Vagina (tissue), 2 donors: ENCODE results near the gene WDR54. TPM values are rescaled to one million over a fixed set of nuclear protein-coding genes. Genes with fewer than 3 reads are reported as not detected.
"Not testable (repeated sequence)": the region's sequence is repeated elsewhere in the genome, so short reads cannot be mapped to it uniquely, and the experiment has no call there.

Experiments
- DNase-seq, 2 donors: peaks; one replicate each; pipeline ENCODE4 v3.0.0-alpha.2; 2017; ENCODE audit errors: extremely low spot score in 2 of 2
- H3K27ac ChIP-seq: fragments of 200-600 bp; sonication (generic); one replicate; pipeline ENCODE4 v1.5.1; 2019
- H3K27me3 ChIP-seq: fragments of 200-600 bp; sonication (generic); one replicate; pipeline ENCODE4 v1.5.1; 2019
- H3K36me3 ChIP-seq, 2 donors: fragments of 200-600 bp; sonication (generic); one replicate each; pipeline ENCODE4 v1.5.1; 2017 to 2019
- H3K4me1 ChIP-seq: fragments of 200-600 bp; sonication (generic); one replicate; pipeline ENCODE4 v1.5.1; 2019
- H3K4me3 ChIP-seq, 2 donors: fragments of 200-600 bp; sonication (generic); 1 replicate in 1 of 2; 2 replicates in 1 of 2; pipeline ENCODE4 v1.5.1; 2016 to 2019
- H3K9me3 ChIP-seq: fragments of 200-600 bp; sonication (generic); one replicate; pipeline ENCODE4 v1.5.1; 2019
- CTCF ChIP-seq, 3 experiments: fragments of 450-650 bp in 2 of 3; fragments of 200-600 bp in 1 of 3; sonication (generic) in 1 of 3; IDR thresholded peaks; one replicate each; pipeline ENCODE4 v1.5.1; 2017 to 2019; ENCODE audit warnings: antibody characterized with exemption in 3 of 3, mild to moderate bottlenecking in 2 of 3, moderate library complexity in 2 of 3
- POLR2A ChIP-seq, 2 donors: fragments of 450-650 bp; IDR thresholded peaks; one replicate each; pipeline ENCODE4 v1.6.1; 2017; ENCODE audit warnings: antibody characterized with exemption in 2 of 2, mild to moderate bottlenecking in 2 of 2, moderate library complexity in 2 of 2
- POLR2AphosphoS5 ChIP-seq, 2 donors: sonication (generic); formaldehyde crosslinking; IDR thresholded peaks; one replicate each; pipeline ENCODE4 v1.9.0; 2017; ENCODE audit warnings: antibody characterized with exemption in 2 of 2, mild to moderate bottlenecking in 2 of 2, low read depth in 1 of 2; ENCODE audit not compliant: insufficient read depth in 1 of 2
- intact Hi-C: fragments of 100-400 bp; cut with DNase I; formaldehyde crosslinking; loops from one replicate; pipeline ENCODE4 v1.15.1; 2023
- total RNA-seq: library from RNA; depleted of rRNA; stranded (reverse); fragments of >200 nt; gene quantifications from one replicate; pipeline ENCODE4 v1.2.3, GENCODE V29; 2016

The WDR54 gene
- total RNA-seq, 1 donor from 2014 or later, result 8.8 TPM

GRCh38 chr2:74440378-74441169 is 19.0 kb downstream of the WDR54 start:
- Histone ChIP-seq H3K27me3 (no peaks in the 10 kb centered on the region), H3K9me3 (no peaks in the 10 kb centered on the region), H3K4me3 (peak overlapping the region; percentile 47 to 58), H3K36me3 (no peaks in the 10 kb centered on the region), H3K4me1 (peaks cover 44% of the 10 kb centered on the region), H3K27ac (peak overlapping the region; percentile 81)
- DNase-seq, result peak in 1 of 2 donors; percentile 92
- intact Hi-C loops, result no loop called here
- TF ChIP-seq POLR2A (IDR thresholded peaks at IDR 0.05), result peak in 1 of 2 donors; percentile 42
- TF ChIP-seq POLR2AphosphoS5 (IDR thresholded peaks at IDR 0.05; ENCODE audit: insufficient read depth in 1 of 2, low read depth in 1 of 2), result peak; percentile 34 to 93
- peak in 1 of 3 experiments; percentile 21 for TF ChIP-seq CTCF (IDR thresholded peaks at IDR 0.05)

- peak overlapping the region; percentile 47 to 58 for H3K4me3 ChIP-seq
- TF ChIP-seq POLR2AphosphoS5 (IDR thresholded peaks at IDR 0.05; ENCODE audit: insufficient read depth in 1 of 2, low read depth in 1 of 2) (no peak), CTCF (IDR thresholded peaks at IDR 0.05) (no peak), POLR2A (IDR thresholded peaks at IDR 0.05) (no peak)
- intact Hi-C loops, result no loop called here
- peak overlapping the region; percentile 81 for H3K27ac ChIP-seq
- H3K9me3 ChIP-seq, result no peaks in the 10 kb centered on the region
- DNase-seq, result peak in 1 of 2 donors; percentile 81
- no peaks in the 10 kb centered on the region for H3K36me3 ChIP-seq
- peaks cover 44% of the 10 kb centered on the region for H3K4me1 ChIP-seq
- H3K27me3 ChIP-seq, result no peaks in the 10 kb centered on the region
Measured at GRCh38 chr2:74441170-74441689, 19.7 kb downstream of the WDR54 start.

- DNase-seq, result peak in 1 of 2 donors; percentile 83
- intact Hi-C loops, result no loop called here
- Histone ChIP-seq H3K4me3 (peak within 1 kb of the TSS; percentile 47 to 58), H3K27ac (peak within 1 kb of the TSS; percentile 81), H3K36me3 (no peaks in the 10 kb centered on the region), H3K4me1 (peaks cover 44% of the 10 kb centered on the region), H3K9me3 (no peaks in the 10 kb centered on the region), H3K27me3 (no peaks in the 10 kb centered on the region)
- TF ChIP-seq POLR2AphosphoS5 (IDR thresholded peaks at IDR 0.05; ENCODE audit: insufficient read depth in 1 of 2, low read depth in 1 of 2), result peak in 1 of 2 donors; percentile 43
- no peak for TF ChIP-seq POLR2A (IDR thresholded peaks at IDR 0.05)
Measured at GRCh38 chr2:74441690-74442482, 20.4 kb downstream of the WDR54 start, which contains the start of gene RTKN. TSS of gene RTKN (minus strand) at chr2:74441937. CDS start at chr2:74441816, 121 bp downstream.

- H3K4me1 ChIP-seq, result peaks cover 43% of the 10 kb centered on the region
- not testable (repeated sequence) for DNase-seq
- H3K4me3 ChIP-seq, result peak overlapping the region; percentile 47 to 58
Measured at GRCh38 chr2:74442483-74443297, 21.2 kb downstream of the WDR54 start.

GRCh38 chr2:74444498-74445318 is 23.2 kb downstream of the WDR54 start:
- no peak overlapping the region for H3K4me3 ChIP-seq
- no peaks in the 10 kb centered on the region for H3K27me3 ChIP-seq
- no peaks in the 10 kb centered on the region for H3K36me3 ChIP-seq
- TF ChIP-seq POLR2AphosphoS5 (IDR thresholded peaks at IDR 0.05; ENCODE audit: insufficient read depth in 1 of 2, low read depth in 1 of 2) (no peak), POLR2A (IDR thresholded peaks at IDR 0.05) (no peak), CTCF (IDR thresholded peaks at IDR 0.05) (no peak)
- intact Hi-C loops, result no loop called here
- no peaks in the 10 kb centered on the region for H3K9me3 ChIP-seq
- H3K27ac ChIP-seq, result no peak overlapping the region
- DNase-seq, result no peak
- peaks cover 23% of the 10 kb centered on the region for H3K4me1 ChIP-seq

More at GRCh38 chr2:74442483-74443297, 21.2 kb downstream of the WDR54 start:
- intact Hi-C loops, H3K9me3 ChIP-seq, H3K27me3 ChIP-seq, H3K36me3 ChIP-seq: not testable (repeated sequence)
- peak overlapping the region; percentile 81 for H3K27ac ChIP-seq
